ENCODE data around the gene GPX1. TPM values are rescaled to one million over a fixed set of nuclear protein-coding genes. Genes with fewer than 3 reads are reported as not detected.

The GPX1 gene
- total and polyA plus RNA-seq, 2 donors (not counting 1 experiment from before 2014, with no cell fraction given): 79.5 to 180 TPM

- H3K9me3 ChIP-seq (ENCODE audit: control extremely low read depth in 1 of 3, control insufficient read depth in 2 of 3, insufficient read depth in 1 of 3, low read length in 2 of 3): no peaks in the 10 kb centered on the region
- H3K27me3 ChIP-seq (replicated peaks in 1 of 4; ENCODE audit: control extremely low read depth in 1 of 4, control insufficient read depth in 3 of 4, insufficient read depth in 4 of 4, low read length in 3 of 4): no peaks in the 10 kb centered on the region
- Mint-ChIP-seq H3K4me3 (peak overlapping the region; percentile 29), H3K27me3 (no peaks in the 10 kb centered on the region), H3K27ac (no peak overlapping the region), H3K4me1 (peaks cover 49% of the 10 kb centered on the region), H3K9me3 (ENCODE audit: insufficient read depth) (no peaks in the 10 kb centered on the region)
- H3K79me2 ChIP-seq (ENCODE audit: control insufficient read depth, insufficient read depth, low read length): peaks cover 98% of the 10 kb centered on the region
- no peak overlapping the region for H3K4me3 ChIP-seq (ENCODE audit: control extremely low read depth in 1 of 5, extremely low read depth in 1 of 5, insufficient read depth in 1 of 5, low read depth in 2 of 5, low read length in 4 of 5)
- H4K20me1 ChIP-seq (ENCODE audit: control insufficient read depth, insufficient read depth, low read length, poor library complexity, severe bottlenecking): peaks cover 97% of the 10 kb centered on the region
- intact Hi-C loops (cut with micrococcal nuclease): no loop called here
- DNase-seq: no peak
- ATAC-seq (ENCODE audit: low read depth): no peak
- H3K36me3 ChIP-seq (replicated peaks in 1 of 2; ENCODE audit: control extremely low read depth in 1 of 2, control insufficient read depth in 1 of 2, extremely low read depth in 1 of 2, insufficient read depth in 2 of 2, low read length in 1 of 2): peaks cover 4 to 12% of the 10 kb centered on the region in 2 experiments
- H2AFZ ChIP-seq (ENCODE audit: insufficient read depth, low read depth, low read length, poor library complexity, severe bottlenecking): no peak overlapping the region
- no peak overlapping the region for H3K9ac ChIP-seq (ENCODE audit: low read length)
- POLR2A ChIA-PET: no interaction called here
- WGBS (ENCODE audit: insufficient coverage): no CpG with 5 or more reads among the region's 1 CpG
- CTCF ChIA-PET: interaction anchor here (0.7 to 1.1 kb wide), 2 partner anchors 16 to 24 kb away, joined by 3 read pairs; no protein-coding TSS in a partner anchor
- peaks cover 33 to 40% of the 10 kb centered on the region in 2 donors for H3K4me1 ChIP-seq (ENCODE audit: control insufficient read depth in 2 of 2, insufficient read depth in 2 of 2, low read length in 2 of 2)
- peak overlapping the region; percentile 33 for H3K4me2 ChIP-seq (replicated peaks; ENCODE audit: low read depth, low read length, poor library complexity, severe bottlenecking)
- H3K27ac ChIP-seq (ENCODE audit: low read length in 2 of 2): peak overlapping the region in 1 of 2 donors; percentile 28
- TF ChIP-seq EZH2 (IDR thresholded peaks at IDR 0.05; ENCODE audit: borderline replicate concordance, insufficient read depth, low read depth, low read length, poor library complexity, severe bottlenecking): no peak
- no peak for TF ChIP-seq CTCF (IDR thresholded peaks at IDR 0.05)
These were observed 27.5 kb upstream of the GPX1 start for GRCh38 chr3:49385617-49386016.

GRCh38 chr3:49383387-49383786, 25.2 kb upstream of the GPX1 start:
- Histone ChIP-seq H3K27me3 (replicated peaks in 1 of 4; ENCODE audit: control extremely low read depth in 1 of 4, control insufficient read depth in 3 of 4, insufficient read depth in 4 of 4, low read length in 3 of 4) (no peaks in the 10 kb centered on the region), H3K4me1 (ENCODE audit: control insufficient read depth in 2 of 2, insufficient read depth in 2 of 2, low read length in 2 of 2) (peaks cover 37% of the 10 kb centered on the region in 2 donors), H3K27ac (ENCODE audit: low read length in 2 of 2) (no peak overlapping the region), H3K9ac (ENCODE audit: low read length) (no peak overlapping the region), H2AFZ (ENCODE audit: insufficient read depth, low read depth, low read length, poor library complexity, severe bottlenecking) (no peak overlapping the region), H3K36me3 (replicated peaks in 1 of 2; ENCODE audit: control extremely low read depth in 1 of 2, control insufficient read depth in 1 of 2, extremely low read depth in 1 of 2, insufficient read depth in 2 of 2, low read length in 1 of 2) (peaks cover 2 to 7% of the 10 kb centered on the region in 2 experiments), H4K20me1 (ENCODE audit: control insufficient read depth, insufficient read depth, low read length, poor library complexity, severe bottlenecking) (peaks cover 97% of the 10 kb centered on the region), H3K79me2 (ENCODE audit: control insufficient read depth, insufficient read depth, low read length) (peaks cover 97% of the 10 kb centered on the region), H3K4me2 (replicated peaks; ENCODE audit: low read depth, low read length, poor library complexity, severe bottlenecking) (no peak overlapping the region), H3K4me3 (ENCODE audit: control extremely low read depth in 1 of 5, extremely low read depth in 1 of 5, insufficient read depth in 1 of 5, low read depth in 2 of 5, low read length in 4 of 5) (no peak overlapping the region), H3K9me3 (ENCODE audit: control extremely low read depth in 1 of 3, control insufficient read depth in 2 of 3, insufficient read depth in 1 of 3, low read length in 2 of 3) (peaks cover 0 to 3% (median 0%) of the 10 kb centered on the region in 3 donors)
- Mint-ChIP-seq H3K27me3 (no peaks in the 10 kb centered on the region), H3K4me1 (peaks cover 52% of the 10 kb centered on the region), H3K27ac (no peak overlapping the region), H3K9me3 (ENCODE audit: insufficient read depth) (no peaks in the 10 kb centered on the region), H3K4me3 (no peak overlapping the region)
- intact Hi-C loops (cut with micrococcal nuclease): no loop called here
- DNase-seq: no peak
- WGBS (ENCODE audit: insufficient coverage): 91% methylated on average over 3 of the region's 5 CpGs
- TF ChIP-seq EZH2 (IDR thresholded peaks at IDR 0.05; ENCODE audit: borderline replicate concordance, insufficient read depth, low read depth, low read length, poor library complexity, severe bottlenecking): no peak
- no peak for TF ChIP-seq CTCF (IDR thresholded peaks at IDR 0.05)
- ATAC-seq (ENCODE audit: low read depth): no peak
- ChIA-PET POLR2A (interaction anchor here (0.6 to 0.7 kb wide), 2 partner anchors 66 to 117 kb away, joined by 3 to 5 read pairs; no protein-coding TSS in a partner anchor), CTCF (no interaction called here)
